IPS-NIHi7 (cell line): Measurements from ENCODE around the gene CHN1.

Experiments
- DNase-seq: peaks from one replicate; pipeline ENCODE4 v3.0.0; 2012; ENCODE audit warnings: mixed read lengths; ENCODE audit errors: extremely low spot score

The CHN1 gene

DNA sequence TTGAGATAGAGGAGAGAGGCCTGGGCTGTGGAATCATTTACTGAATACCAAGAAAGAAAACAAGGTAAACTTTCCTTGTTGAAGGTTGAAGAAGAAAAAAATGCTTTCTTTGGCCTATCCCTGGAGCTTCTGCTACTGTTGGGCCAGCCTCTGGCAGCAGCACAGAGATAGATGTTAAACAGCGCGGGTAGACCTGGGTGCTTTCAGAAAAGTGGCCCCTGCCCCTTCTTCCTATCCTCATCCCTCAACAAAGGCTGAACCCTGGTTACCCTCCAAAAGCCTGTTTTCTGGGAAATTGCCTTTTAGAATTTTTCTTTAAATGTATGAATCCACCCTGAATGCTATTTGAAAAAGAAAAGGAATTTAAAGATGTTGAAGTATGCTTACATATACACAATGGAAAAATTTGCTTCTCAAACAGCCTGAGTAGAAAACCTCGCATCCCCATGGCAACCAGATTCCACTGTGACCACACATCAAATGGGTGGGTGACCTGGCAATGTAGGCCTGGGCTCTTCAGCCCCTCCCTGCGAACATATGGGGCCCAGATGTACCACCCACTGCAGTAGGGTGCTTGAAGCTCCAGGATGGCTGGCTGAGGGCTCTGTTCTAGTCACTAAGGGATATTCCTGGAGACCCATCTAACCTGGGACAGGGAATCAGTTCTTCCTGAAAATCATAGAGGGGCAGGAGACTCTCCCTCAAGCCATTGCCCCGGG is 217.5 kb downstream of the CHN1 start:
- peak; percentile 76 for DNase-seq

DNA sequence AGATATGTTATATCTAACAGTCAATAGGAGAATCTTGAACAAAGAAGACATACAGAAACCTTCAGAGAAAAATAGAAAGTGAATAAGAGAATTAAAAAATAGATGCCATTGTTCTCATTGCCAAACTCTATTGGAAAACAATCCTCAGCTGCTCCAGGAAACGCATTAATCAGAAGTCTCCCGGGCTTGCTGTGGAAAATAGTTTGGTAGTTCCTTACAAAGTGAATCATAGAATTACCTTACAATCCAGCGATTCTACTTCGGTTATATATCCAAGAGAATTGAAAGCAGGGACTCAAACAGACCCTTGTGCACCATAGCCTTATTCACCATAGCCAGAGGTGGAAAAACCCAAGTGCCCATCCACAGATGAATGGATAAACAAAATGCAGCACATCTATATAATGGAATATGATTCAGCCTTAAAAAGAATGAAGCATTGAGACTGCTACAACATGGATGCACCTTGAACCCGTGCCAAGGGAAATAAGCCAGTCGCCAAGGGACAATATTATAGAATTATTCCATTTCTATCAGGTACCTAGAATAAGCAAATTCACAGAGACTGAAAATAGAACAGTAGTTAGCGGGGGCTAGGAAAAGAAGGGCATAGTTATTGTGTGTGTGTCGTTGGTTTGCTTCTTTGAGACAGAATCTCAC is 219.0 kb downstream of the CHN1 start:
- no peak for DNase-seq

DNA sequence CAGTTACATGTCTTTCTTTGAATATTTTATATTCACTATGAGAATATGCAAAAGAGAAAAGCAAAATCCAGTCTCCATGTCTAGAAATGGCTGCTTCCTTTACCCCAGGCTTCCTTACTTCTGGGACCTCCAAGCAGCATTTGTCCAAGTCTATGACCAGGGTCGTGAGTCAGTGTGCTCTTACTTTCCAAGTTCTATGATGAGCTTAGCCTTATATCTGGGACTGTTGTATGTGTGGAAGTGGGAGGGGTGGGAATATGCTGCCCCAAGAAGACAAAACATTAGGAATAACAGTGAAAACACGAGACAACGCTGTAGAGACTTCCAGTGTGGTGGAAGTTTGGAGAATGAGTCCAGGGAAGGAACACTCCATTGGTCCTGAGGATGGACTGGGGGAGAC is 219.7 kb downstream of the CHN1 start:
- no peak for DNase-seq

DNA sequence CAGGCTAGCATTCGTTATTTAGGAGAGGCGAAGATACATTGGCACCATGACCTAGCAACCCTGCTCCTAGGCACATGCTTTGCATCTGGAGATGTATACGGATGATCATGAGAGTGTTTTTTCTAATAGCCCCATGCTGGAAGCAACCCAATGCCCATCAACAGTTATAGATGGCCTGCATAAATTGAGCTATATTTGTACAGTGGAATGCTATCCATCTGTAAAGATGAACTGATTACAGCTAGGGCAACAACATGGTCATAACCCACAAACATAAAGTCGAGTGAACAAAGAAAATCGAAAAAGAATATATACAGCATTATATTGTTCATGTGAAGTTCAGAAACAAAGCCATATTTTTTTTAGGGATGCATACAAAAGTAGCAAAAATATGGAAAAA is 220.3 kb downstream of the CHN1 start:
- DNase-seq: no peak

DNA sequence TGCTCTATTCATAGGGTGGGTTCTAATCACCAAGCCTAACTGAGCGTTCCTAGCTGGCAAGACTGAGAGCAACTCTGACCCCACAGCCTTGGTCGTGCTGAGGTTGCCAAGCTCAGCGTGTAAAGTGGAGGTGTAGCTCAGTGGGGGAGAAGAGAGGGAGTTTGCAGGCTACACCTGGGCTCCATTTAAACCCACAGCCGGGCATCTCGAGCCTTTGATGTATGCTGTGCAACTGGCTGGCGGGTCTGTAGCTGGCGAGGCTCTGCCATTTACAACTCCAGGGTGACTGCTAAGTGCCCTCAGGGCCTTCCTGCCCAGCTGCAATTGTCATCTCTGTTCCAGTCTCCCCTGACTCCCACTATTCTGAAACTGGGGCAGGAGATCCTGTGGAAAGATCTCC is 220.9 kb downstream of the CHN1 start:
- DNase-seq: no peak

DNA sequence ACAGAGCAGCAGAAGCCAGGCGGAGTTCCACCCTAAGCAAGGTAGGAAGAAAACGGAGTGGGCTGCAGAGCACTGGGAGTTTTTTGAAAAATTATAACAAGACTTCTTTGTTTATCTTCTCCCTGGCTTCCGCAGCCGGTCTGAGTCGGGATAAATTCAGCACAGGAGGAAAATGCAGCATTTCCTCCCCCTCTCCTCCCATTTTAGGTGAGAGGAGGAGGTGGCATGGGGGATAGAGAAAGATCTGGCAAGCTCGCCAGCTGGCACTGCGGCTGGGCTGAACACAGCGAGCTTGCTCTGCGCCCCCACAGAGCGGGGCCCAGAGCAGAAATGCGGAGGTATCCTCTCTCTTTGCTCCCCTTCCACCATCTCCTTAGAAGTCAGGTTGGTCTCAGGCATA is 223.2 kb downstream of the CHN1 start:
- DNase-seq: no peak

DNA sequence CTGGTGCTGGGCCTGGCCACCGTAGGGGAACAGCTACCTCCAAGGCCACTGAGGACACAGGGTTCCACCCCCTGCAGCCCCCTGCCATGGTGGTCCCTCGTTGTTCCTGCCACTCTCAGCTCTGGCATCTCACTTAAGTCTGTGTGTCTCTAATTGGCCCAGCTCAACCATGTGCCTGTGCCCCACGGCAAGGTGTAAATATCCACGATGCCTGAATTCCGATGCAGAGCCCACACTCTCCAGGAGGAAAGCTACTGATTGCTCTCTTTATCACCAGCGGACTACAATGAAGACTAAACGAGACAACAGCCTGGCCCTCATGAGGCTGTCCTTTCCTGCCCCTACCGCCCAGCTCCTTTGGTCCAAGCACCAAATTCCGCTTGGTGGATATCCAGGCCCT is 223.9 kb downstream of the CHN1 start:
- DNase-seq: no peak

DNA sequence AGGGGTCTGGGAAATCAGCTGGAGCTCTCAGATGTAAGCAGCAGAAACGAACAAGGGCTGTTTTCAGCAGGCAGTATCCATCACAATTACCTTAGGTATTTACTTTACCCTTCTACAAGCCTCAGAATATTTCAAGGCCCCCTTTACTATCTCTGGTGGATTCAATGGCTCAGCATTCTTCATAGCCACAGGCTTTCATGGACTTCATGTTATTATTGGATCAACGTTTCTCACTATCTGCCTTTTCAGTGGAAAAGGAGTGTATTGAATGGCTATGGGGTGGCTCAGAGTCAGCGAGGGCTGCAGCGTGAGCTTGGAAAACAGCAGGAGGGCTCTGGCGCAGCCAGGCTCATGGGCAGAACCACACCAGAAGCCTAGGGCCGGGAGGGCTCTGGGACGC is 224.3 kb downstream of the CHN1 start:
- no peak for DNase-seq

DNA sequence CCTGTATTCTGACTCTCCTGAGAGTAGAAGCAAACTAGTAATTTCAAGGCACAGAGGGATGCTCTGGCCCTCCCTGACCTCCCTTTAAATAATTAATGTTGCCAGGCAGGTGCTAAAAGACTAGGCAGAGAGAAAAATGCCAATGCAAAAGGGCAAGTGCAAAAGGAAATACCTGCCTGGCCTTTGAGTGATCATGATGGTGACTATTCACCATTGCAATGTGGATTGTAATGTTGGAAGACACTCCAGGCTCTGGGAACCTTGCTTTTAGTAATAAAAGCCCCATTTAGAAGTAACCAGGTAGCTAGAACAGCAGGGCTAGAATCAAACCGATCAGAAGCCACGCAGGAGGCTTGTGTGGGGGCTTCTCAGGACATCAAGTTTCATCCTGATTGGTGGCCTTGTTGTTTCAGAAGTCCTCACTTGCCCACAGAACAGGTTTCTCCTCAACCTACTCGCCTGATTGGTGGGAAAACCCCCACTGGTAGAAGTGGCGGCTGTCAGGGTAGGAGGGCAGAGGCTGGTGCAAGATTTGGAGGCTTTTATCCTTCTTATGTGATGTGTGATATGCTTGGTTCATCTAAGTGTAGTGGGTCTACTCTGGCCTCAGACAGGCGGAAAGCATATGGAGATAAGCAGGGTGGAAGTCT is 224.9 kb downstream of the CHN1 start:
- DNase-seq: no peak

DNA sequence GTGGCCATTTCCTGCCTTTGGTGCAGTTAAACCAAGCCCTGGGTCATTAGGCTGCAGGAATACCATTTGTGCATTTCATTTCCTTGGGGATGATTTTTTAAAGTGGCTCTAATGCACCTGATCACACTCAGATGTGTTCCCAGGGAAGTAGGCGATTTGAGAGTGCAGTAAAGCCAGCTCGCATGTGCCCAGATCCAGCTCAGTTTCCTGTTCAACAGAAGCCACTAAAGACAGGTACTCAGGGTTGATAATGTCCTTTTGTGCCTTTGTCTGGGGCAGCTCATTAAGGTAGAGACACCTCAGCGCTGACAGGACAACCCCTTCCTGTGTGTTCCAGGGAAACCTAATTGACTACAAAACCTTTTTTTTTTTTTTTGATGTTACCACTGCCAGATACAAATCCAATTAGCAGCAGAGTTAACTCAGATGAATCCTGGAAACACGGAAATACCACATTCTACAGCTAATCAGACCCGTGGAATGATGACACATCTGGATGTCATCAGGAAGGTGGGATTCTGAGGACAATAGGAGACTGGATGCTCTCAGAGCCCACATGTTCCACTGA is 225.7 kb downstream of the CHN1 start:
- DNase-seq: no peak

DNA sequence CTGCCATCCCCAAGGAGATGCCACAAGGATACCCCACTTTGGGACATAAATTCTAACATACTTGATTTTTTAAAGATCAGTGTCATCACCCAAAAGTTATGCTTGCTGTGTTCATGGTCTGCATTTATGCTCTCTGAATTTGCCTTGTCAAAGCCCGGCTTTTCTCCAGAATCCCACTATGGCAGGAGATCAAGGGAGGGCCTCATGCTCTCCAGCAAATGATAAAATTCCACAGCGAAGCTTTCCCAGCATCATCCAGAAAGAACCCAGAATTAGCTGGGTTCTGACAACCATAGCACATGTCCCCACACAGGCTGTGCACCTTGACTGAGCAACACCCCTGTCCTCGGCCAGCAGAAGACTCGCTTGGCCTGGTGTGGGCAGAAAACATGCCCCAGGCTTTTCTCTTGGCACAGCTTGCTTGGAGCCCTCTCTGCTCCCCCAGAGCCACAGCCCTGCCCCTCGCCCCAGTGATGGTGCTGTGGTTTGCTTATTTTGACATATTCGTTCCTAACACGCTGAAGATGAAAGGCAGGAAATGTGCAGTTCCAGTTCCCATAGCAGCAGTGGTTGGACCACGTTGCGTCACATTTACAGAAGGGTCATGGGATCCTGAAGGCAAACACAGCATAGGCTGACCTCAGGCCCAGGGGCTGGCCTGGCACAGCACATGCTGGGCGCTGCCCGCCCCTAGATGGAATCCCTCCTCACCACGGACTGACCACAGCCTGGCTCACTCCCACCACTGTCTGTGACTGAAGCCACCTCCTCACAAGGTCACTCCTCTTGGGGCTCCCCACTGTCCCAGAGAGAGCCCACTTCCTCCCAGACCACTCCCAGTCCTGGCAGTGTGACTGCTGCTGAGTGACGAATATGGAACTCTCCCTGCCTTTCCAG is 226.8 kb downstream of the CHN1 start:
- no peak for DNase-seq

DNA sequence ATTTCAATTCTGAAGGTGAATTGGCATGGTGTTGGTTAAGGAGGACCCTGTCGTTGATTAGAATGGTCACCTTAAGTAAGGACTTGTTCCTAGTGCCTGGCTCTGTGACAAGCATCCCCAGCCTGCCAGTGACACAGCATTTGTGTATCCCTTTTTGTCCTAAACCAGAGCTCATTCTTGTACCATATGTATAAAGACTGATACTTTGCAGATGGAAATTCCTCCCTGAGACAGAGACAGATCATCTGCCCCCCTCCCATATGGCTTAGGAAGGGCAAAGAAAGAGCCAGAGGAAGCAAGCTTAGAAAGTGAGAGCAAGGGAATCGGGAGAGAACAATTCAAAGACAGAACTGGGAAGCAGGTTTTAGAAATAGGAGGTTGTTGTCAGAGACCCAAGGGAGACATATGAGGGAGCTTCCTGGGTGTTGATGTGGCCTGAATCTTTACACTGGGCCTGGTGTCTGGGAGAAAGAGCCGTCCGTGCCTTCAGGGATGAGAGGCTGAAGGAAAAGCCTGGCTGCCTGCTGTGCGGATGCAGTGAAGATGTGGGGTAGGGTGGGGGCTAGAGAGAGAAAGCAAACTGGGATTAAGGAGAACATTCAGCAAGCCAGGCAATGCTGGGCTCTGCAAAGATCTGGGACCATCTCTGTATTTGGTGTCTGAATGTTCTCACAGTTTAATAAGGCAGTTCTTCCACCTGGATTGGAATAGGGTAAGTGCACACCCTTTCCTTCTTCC is 227.7 kb downstream of the CHN1 start:
- DNase-seq: no peak

DNA sequence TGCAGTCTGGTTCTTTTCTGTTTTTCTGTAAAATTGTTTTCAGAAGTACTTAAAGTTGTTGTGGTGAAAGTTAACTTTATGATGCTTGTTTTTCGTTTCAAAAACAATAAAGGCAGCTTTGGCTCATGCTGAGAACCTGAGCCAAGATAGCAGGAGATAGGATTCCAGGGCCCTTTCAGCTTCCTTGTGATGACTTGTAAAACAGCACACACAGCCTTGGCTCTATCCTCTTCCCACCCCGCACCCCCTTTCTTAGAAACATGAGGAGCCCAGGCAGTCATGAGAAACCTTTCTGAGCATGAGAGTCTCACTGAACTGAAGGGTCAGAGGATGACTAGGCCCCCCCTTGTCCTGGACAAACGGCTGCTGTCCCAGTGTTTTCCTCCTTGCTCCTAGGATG is 228.5 kb downstream of the CHN1 start:
- DNase-seq: no peak

DNA sequence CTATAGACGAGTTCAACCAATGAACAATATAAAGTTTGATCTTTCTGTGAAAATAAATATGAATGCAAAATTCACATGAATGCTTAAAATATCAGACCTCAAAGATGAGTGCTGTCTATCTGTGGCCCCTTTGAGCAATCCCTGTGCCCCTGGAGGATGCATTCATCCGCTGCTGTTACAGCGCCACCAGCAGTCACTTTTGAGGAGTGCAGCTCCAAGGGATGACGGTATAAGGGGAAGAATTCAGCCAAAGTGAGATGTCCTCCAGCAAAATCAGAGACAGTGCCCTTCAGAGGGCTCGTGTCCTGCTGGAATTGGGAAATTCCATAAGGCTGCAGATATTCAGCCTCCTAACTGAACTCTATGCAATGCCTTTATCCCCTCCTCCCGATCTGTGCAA is 229.0 kb downstream of the CHN1 start:
- DNase-seq: peak; percentile 69

DNA sequence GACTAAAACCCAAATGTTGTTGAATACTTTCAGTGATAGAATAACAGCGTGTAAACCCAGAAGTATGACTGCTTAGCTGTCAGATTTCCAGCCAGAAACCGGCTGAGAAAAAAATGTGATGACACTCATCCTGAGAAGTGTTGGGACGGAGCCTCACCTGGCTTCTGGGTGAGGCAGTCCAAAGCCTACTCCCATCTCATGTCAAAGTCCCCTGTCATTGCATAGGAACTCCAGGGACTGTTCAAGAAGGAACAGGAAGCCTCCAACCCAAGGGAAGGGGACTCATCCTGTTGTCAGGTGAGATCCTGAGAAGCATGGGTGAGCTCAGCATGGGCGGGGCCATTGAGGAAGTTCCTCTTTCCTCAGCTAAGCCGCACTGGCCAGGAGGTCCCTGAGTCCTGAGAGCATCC is 229.6 kb downstream of the CHN1 start:
- DNase-seq: no peak

DNA sequence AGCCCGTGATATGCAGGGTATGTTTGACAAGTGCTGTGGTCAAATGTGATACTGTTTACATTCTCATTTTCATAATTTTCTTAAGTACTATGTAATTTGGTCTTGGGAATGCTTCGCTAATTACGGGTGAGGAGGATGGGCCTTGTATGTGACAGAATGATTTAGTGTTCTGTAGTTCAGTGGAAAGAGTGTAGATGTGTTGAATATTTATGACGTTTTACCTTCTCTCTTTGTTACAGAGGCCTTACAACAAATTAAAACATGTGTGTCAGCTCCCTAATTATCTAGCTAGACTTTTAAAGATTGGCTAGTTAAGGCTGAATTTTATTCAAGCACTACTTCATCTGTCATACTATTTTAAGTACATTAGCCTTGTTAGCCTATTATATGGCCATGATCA is 230.3 kb downstream of the CHN1 start:
- no peak for DNase-seq

DNA sequence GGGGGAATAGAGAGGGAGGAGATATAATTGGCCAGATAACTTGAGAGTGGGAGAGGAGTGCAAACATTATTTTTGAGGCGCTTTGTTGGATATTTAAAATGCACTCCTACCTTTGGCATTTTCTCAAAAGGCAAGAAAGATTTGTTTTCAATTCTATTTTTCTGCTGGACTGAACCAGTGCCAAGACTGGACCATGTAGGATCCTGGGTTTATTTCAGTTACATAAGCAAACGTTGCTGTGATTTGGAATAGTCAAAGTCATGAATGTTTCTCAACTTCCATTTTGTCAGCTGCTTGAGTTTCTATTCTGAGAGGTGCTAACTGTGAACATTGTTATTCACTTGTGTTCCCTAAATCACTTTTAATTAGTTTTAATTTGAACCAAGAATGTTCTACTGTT is 232.0 kb downstream of the CHN1 start:
- no peak for DNase-seq

DNA sequence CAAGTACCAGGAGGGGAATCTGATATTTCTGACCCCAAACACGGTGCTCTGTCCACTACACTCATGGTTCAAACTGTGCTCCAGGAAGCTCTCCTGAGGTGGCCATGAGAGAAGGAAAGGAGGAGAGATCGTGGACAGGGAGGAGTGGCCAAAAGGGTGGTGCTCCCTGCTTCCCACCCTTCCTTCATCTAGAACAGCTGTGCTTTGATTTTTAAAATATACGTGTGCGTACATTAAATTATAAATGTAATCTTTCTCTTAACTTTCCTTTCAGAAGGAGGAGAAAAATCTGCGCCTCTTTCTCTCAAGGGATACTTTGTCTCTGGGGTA is 232.7 kb downstream of the CHN1 start:
- no peak for DNase-seq

DNA sequence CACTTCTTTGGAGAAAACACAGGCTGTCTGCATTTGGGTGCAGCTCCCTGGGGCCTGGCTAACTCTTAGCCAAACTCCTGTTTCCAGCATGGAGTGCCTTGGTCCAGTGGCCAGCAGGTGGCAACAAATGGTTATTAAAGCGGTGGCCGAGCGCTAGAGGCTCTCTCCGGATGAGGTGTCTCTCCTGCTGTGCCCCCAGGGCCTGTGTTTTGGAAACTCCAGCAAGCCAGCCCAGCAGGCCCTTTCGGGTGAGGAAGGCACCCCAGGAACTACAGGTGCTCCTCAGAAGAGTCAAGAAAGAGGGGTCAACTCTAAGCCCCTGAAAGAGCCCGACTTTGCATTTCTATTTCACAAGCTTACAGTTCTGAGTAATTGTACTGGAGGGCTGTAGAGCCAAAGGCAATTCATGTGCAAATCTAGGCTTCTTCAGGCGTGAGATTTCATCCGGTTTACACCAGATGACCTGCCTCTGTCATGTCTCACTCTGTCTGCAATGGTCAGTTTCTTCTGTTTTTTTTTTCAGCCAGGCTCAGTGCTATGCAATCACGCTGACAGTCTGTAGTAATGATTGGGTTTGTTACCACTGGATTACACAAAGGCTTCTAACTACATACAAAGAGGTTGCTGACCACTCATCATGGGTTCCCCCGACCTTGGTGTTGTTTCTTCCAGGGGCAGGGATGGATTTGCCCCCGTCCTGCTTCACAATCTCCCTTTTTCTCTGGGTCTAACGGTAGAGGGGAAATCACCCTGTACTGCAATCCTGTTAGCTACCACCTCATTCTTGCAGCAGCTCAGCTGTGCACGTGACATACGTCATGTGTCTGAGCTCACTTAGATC is 233.3 kb downstream of the CHN1 start:
- DNase-seq: peak; percentile 91

DNA sequence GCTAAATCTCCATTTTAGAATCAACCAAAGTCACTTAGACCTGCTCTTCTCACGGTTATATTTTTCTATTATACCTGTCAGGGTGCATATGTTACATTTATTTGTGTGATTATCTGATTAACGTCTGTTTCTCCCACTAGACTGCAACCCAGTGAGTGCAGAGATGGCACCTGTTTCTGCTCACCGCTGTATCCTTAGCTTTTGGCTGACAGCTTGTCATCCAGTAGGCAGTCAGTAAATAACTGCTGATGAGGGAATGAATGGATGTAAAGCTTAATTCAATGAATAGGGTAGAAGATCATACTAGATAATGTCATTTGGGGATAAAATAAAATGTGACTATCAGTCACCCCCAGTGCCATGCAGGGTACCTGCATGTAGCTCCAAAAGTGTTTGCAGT is 234.0 kb downstream of the CHN1 start:
- no peak for DNase-seq
